HUES64 (cell line): ENCODE results near the gene TNN.
"Not testable (repeated sequence)": the region's sequence is repeated elsewhere in the genome, so short reads cannot be mapped to it uniquely, and the experiment has no call there.

Experiments
- H3K27ac ChIP-seq: 2 replicates; pipeline ENCODE4 v1.7.0; 2013; ENCODE audit warnings: low read depth, low read length, inconsistent platforms
- H3K27me3 ChIP-seq: 2 replicates; pipeline ENCODE4 v1.6.1; 2013; ENCODE audit warnings: mild to moderate bottlenecking, low read length; ENCODE audit not compliant: insufficient read depth
- H3K36me3 ChIP-seq: 2 replicates; pipeline ENCODE4 v1.6.1; 2013; ENCODE audit warnings: mild to moderate bottlenecking, low read length; ENCODE audit not compliant: insufficient read depth
- H3K4me1 ChIP-seq: 2 replicates; pipeline ENCODE4 v1.6.1; 2013; ENCODE audit warnings: mild to moderate bottlenecking, low read length, moderate library complexity; ENCODE audit not compliant: insufficient read depth
- H3K4me3 ChIP-seq: 2 replicates; pipeline ENCODE4 v1.5.1; 2013; ENCODE audit warnings: mild to moderate bottlenecking, low read length, moderate library complexity
- H3K9ac ChIP-seq: 2 replicates; pipeline ENCODE4 v1.6.1; 2013; ENCODE audit warnings: mild to moderate bottlenecking, low read depth, low read length
- H3K9me3 ChIP-seq: 2 replicates; pipeline ENCODE4 v1.6.1; 2013; ENCODE audit warnings: low read depth, low read length; ENCODE audit not compliant: insufficient read depth
- WGBS: fragments of 150-250, 120-280 bp; methylation state at CpG from one replicate; pipeline ENCODE4 v1.1.7; 2013; ENCODE audit warnings: missing lambda C conversion rate; 5-methylcytosine and 5-hydroxymethylcytosine counted together

The TNN gene

GRCh38 chr1:175040324-175040879 is 27.2 kb upstream of the TNN start:
- H3K27ac ChIP-seq: no peak overlapping the region

GRCh38 chr1:175042650-175043049 is 25.0 kb upstream of the TNN start:
- Histone ChIP-seq H3K4me1 (no peaks in the 10 kb centered on the region), H3K27me3 (no peaks in the 10 kb centered on the region), H3K4me3 (no peak overlapping the region), H3K9ac (no peak overlapping the region), H3K36me3 (no peaks in the 10 kb centered on the region), H3K9me3 (no peaks in the 10 kb centered on the region), H3K27ac (no peak overlapping the region)
- 90% methylated on average over 3 of the region's 3 CpGs for WGBS

More at GRCh38 chr1:175040324-175040879, 27.2 kb upstream of the TNN start:
- Histone ChIP-seq H3K36me3 (no peaks in the 10 kb centered on the region), H3K4me3 (no peak overlapping the region), H3K9me3 (no peaks in the 10 kb centered on the region), H3K4me1 (peaks cover 13% of the 10 kb centered on the region), H3K27me3 (no peaks in the 10 kb centered on the region), H3K9ac (no peak overlapping the region)
- WGBS: 75% methylated on average over 4 of the region's 4 CpGs

DNA sequence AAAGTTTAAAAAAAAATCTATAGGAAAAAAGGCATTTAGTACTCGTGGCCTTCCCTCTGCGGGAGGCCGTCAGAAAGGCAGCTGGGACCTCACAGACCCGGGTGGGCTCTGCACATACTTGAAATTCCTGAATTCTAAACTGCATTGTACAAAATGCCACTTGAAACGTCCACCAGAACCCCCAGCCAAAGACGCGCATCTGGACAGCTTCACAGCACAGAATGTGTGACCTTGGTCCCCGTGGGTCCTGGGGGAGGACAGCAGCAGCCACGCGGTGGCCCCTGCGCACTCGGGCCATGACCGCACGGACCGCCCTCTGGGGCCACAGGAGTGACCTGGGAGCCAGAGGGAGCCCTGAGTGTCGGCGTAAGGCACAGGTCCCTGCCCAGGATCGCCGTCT is 23.8 kb upstream of the TNN start:
- H3K4me1 ChIP-seq: no peaks in the 10 kb centered on the region
- WGBS: 88% methylated on average over 19 of the region's 19 CpGs
- H3K9ac ChIP-seq: no peak overlapping the region
- no peaks in the 10 kb centered on the region for H3K9me3 ChIP-seq
- no peak overlapping the region for H3K4me3 ChIP-seq
- no peaks in the 10 kb centered on the region for H3K36me3 ChIP-seq
- H3K27me3 ChIP-seq: no peaks in the 10 kb centered on the region
- no peak overlapping the region for H3K27ac ChIP-seq

- H3K9ac ChIP-seq, H3K36me3 ChIP-seq, H3K27ac ChIP-seq, H3K4me1 ChIP-seq, H3K4me3 ChIP-seq, H3K27me3 ChIP-seq, H3K9me3 ChIP-seq: not testable (repeated sequence)
- WGBS: 96% methylated on average over 18 of the region's 18 CpGs
These were observed 23.0 kb upstream of the TNN start for GRCh38 chr1:175044591-175044990.

- H3K4me1 ChIP-seq: no peaks in the 10 kb centered on the region
- H3K27me3 ChIP-seq: no peaks in the 10 kb centered on the region
- no peaks in the 10 kb centered on the region for H3K9me3 ChIP-seq
- no peak overlapping the region for H3K9ac ChIP-seq
- H3K36me3 ChIP-seq: no peaks in the 10 kb centered on the region
- H3K4me3 ChIP-seq: no peak overlapping the region
- H3K27ac ChIP-seq: no peak overlapping the region
- 96% methylated on average over 19 of the region's 19 CpGs for WGBS
These were observed 22.5 kb upstream of the TNN start for GRCh38 chr1:175045097-175045496.

DNA sequence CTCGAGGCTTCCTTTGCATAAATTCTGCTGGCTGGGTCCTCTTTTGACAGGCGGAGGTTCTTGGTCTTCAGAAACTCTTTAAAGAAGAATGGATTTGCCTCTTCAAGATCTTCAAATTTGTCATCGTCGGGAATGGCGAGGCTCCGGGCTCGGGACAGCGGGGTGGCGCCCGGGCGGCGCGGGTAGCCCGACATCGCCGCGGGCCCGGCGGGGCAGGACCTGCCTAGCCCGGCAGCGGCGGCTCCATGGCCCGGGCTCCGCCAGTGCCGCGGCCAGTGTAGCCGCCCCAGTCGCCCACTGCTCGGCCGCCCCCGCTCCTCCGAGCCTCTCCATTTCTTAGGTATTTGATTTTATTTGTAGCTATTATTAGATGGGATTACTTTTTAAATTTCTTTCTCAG is 22.1 kb upstream of the TNN start:
- H3K4me3 ChIP-seq: no peak overlapping the region
- no peaks in the 10 kb centered on the region for H3K4me1 ChIP-seq
- H3K27me3 ChIP-seq: no peaks in the 10 kb centered on the region
- H3K36me3 ChIP-seq: no peaks in the 10 kb centered on the region
- H3K9ac ChIP-seq: no peak overlapping the region
- no peak overlapping the region for H3K27ac ChIP-seq
- 97% methylated on average over 27 of the region's 32 CpGs for WGBS
- H3K9me3 ChIP-seq: no peaks in the 10 kb centered on the region

DNA sequence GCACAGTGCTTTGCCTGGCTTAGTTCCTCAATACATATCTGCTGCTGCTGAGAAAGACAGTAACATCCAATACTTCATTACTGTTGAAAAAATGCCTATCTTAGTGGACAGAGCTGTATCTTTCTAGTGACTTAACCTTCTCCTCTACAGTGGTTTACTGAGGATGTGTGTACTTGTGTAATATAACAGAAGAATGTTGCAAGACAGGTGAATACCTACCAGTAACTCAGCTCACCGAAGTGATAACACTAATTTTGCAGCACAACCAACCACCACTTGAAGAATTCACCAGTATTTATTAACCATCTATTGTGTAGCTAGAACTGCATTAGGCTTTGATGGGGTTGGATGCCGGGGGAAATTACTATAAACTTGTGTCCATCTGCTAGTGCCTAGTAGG is 16.6 kb upstream of the TNN start:
- Histone ChIP-seq H3K27me3 (no peaks in the 10 kb centered on the region), H3K36me3 (no peaks in the 10 kb centered on the region), H3K27ac (no peak overlapping the region), H3K9me3 (no peaks in the 10 kb centered on the region), H3K4me1 (no peaks in the 10 kb centered on the region), H3K9ac (no peak overlapping the region), H3K4me3 (no peak overlapping the region)
- WGBS: 97% methylated on average over 1 of the region's 2 CpGs

DNA sequence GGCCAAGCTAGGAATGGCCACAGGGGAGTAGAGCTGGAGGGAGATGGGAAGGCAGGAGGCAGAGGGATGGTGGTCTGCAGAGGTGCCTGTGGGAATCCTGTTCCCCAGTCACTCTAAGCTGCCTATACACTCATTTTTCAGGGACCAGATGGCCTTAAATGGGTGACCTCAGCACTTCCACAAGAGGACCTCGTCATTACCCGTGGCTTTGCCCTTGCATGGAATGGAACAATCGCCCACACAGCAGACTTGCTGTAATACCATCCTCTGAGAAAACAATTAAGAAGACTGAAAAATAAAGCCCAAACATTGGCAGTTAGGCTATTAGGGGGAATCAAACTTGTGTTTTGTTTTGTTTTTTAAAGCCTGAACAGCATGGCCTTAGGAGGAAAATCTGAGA is 12.9 kb upstream of the TNN start:
- H3K4me3 ChIP-seq: no peak overlapping the region
- H3K4me1 ChIP-seq: no peaks in the 10 kb centered on the region
- H3K27ac ChIP-seq: no peak overlapping the region
- no peaks in the 10 kb centered on the region for H3K36me3 ChIP-seq
- H3K27me3 ChIP-seq: no peaks in the 10 kb centered on the region
- no peak overlapping the region for H3K9ac ChIP-seq
- 89% methylated on average over 3 of the region's 3 CpGs for WGBS
- H3K9me3 ChIP-seq: no peaks in the 10 kb centered on the region

- WGBS: 96% methylated on average over 1 of the region's 1 CpG
- Histone ChIP-seq H3K9me3 (no peaks in the 10 kb centered on the region), H3K4me1 (no peaks in the 10 kb centered on the region), H3K27me3 (no peaks in the 10 kb centered on the region), H3K4me3 (no peak overlapping the region), H3K9ac (no peak overlapping the region), H3K36me3 (no peaks in the 10 kb centered on the region), H3K27ac (no peak overlapping the region)
These were observed 5.3 kb upstream of the TNN start for GRCh38 chr1:175062339-175062738.

DNA sequence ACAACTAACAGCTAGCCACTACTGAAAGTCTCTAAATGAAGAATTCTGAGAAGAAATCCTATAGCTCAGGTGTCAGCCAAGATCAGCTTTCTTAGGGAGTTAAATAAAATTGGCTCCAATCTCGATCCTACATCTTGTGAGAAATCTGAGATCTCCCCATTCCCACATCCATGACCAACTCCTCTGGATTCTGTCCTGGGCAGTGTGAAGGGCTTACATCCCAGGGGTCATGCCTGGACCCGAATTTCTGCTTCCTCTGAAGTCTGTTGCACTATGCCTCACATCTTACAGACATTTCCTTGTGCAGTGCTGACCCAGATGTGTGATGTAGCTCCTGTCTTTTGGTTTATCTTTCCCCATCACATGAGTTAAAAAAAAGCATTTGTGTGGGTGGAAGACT is 4.8 kb upstream of the TNN start:
- Histone ChIP-seq H3K36me3 (no peaks in the 10 kb centered on the region), H3K4me1 (no peaks in the 10 kb centered on the region), H3K9me3 (no peaks in the 10 kb centered on the region), H3K9ac (no peak overlapping the region), H3K27ac (no peak overlapping the region), H3K27me3 (no peaks in the 10 kb centered on the region), H3K4me3 (no peak overlapping the region)
- 81% methylated on average over 2 of the region's 2 CpGs for WGBS

- H3K36me3 ChIP-seq: no peaks in the 10 kb centered on the region
- H3K4me3 ChIP-seq: no peak overlapping the region
- H3K27ac ChIP-seq: no peak overlapping the region
- H3K4me1 ChIP-seq: peaks cover 24% of the 10 kb centered on the region
- H3K27me3 ChIP-seq: no peaks in the 10 kb centered on the region
- no peak overlapping the region for H3K9ac ChIP-seq
- H3K9me3 ChIP-seq: no peaks in the 10 kb centered on the region
These were observed 3.2 kb downstream of the TNN start for GRCh38 chr1:175070818-175071217.

GRCh38 chr1:175071276-175071943 is 3.8 kb downstream of the TNN start:
- H3K9ac ChIP-seq: no peak overlapping the region
- peaks cover 24% of the 10 kb centered on the region for H3K4me1 ChIP-seq

More at GRCh38 chr1:175071276-175071943, 3.8 kb downstream of the TNN start:
- Histone ChIP-seq H3K9me3 (no peaks in the 10 kb centered on the region), H3K27ac (no peak overlapping the region; the same call in 1 of the 2 replicates), H3K4me3 (no peak overlapping the region), H3K36me3 (no peaks in the 10 kb centered on the region), H3K27me3 (no peaks in the 10 kb centered on the region)
- WGBS: 78% methylated on average over 1 of the region's 3 CpGs
